GM18526 (cell line): Measurements from ENCODE around the gene PRR18.

Experiments
- POLR2A ChIP-seq: IDR thresholded peaks from 3 replicates; pipeline ENCODE4 v1.6.1; 2011; ENCODE audit not compliant: insufficient read length; ENCODE audit errors: extremely low read depth

PRR18 gene

GRCh38 chr6:166296035-166296883 is 11.9 kb downstream of the PRR18 start:
- no peak for TF ChIP-seq POLR2A

- no peak for TF ChIP-seq POLR2A
Observed at GRCh38 chr6:166293731-166294584, 14.2 kb downstream of the PRR18 start.

GRCh38 chr6:166289207-166290060 is 18.8 kb downstream of the PRR18 start:
- TF ChIP-seq POLR2A = no peak

- no peak for TF ChIP-seq POLR2A
Observed at GRCh38 chr6:166286839-166287271, 21.3 kb downstream of the PRR18 start.

- TF ChIP-seq POLR2A = no peak
Observed at GRCh38 chr6:166285233-166285632, 23.0 kb downstream of the PRR18 start.

GRCh38 chr6:166284640-166285039 is 23.6 kb downstream of the PRR18 start:
- no peak for TF ChIP-seq POLR2A

- TF ChIP-seq POLR2A = no peak
Observed at GRCh38 chr6:166282394-166283032, 25.7 kb downstream of the PRR18 start.

GRCh38 chr6:166281104-166281503 is 27.1 kb downstream of the PRR18 start:
- TF ChIP-seq POLR2A = no peak

- TF ChIP-seq POLR2A = no peak
Observed at GRCh38 chr6:166279393-166279679, 28.9 kb downstream of the PRR18 start.

GRCh38 chr6:166278579-166279392 is 29.4 kb downstream of the PRR18 start:
- TF ChIP-seq POLR2A = no peak

- no peak for TF ChIP-seq POLR2A
Observed at GRCh38 chr6:166277892-166278578, 30.2 kb downstream of the PRR18 start.

- no peak for TF ChIP-seq POLR2A
Observed at GRCh38 chr6:166277018-166277417, 31.2 kb downstream of the PRR18 start.

GRCh38 chr6:166275714-166276166 is 32.5 kb downstream of the PRR18 start:
- no peak for TF ChIP-seq POLR2A
